Mononuclear cell (primary cell): ENCODE results near the gene CCDC175. TPM values are rescaled to one million over a fixed set of nuclear protein-coding genes. Genes with fewer than 3 reads are reported as not detected.

ENCODE experiments used
- H3K27me3 ChIP-seq: 2 replicates; pipeline ENCODE4 v1.6.0; 2011; ENCODE audit warnings: low read length, control low read depth; ENCODE audit not compliant: insufficient read depth
- H3K4me1 ChIP-seq: 2 replicates; pipeline ENCODE4 v1.5.1; 2011; ENCODE audit warnings: mild to moderate bottlenecking, low read length, control low read depth; ENCODE audit not compliant: insufficient read depth
- H3K4me3 ChIP-seq: 2 replicates; pipeline ENCODE4 v1.5.1; 2011; ENCODE audit warnings: mild to moderate bottlenecking, low read length, moderate library complexity
- H3K9me3 ChIP-seq: 2 replicates; pipeline ENCODE4 v1.5.1; 2011; ENCODE audit warnings: low read depth, mild to moderate bottlenecking, control low read depth, low read length
- total RNA-seq: library from RNA; depleted of rRNA; stranded (reverse); fragments of >200 nt; gene quantifications from one replicate; pipeline ENCODE4 v1.2.3, GENCODE V29; 2012

CCDC175 gene
- total RNA-seq, 1 donor = 0.84 TPM

DNA sequence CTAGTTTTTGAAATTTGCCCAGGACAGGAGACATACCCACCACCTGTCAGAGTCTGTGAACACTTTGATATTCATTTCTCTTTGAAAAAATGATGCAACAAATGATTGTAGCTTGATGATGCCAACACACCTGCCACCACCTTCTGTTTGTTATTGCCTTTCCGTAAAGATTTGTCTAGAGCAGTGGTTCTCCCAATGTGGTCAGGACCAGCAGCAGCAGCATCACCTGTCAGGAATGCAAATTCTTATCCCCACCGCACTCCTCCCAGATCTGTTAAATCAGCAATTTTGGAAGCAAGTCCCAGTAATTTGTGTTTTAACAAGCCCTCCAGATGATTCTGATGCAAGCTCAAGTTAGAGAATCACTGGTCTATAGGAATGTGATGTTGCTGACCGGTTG, 9.9 kb downstream of the CCDC175 start:
- Histone ChIP-seq H3K4me1 (no peaks in the 10 kb centered on the region), H3K27me3 (peaks cover 2% of the 10 kb centered on the region), H3K9me3 (no peaks in the 10 kb centered on the region), H3K4me3 (no peak overlapping the region)

DNA sequence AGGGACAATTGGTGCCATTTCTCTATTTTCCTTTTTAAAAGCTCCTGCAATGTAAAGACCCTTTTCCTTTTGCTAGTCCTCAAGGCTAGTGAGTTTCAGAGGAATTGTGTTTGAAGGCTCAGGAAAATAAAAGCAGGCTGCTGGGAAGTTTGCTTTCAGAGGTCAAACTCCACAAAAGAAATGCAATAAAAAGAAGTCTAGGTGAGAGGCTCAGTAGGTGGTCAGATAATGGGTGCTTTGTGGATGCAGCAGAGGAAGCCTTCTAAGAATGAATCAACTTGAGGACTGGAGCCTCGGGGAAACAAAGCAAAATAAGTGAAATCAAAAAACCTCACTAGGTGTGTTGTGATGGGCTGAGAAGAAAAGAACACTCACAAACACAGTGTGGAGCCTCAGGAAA, 10.3 kb downstream of the CCDC175 start:
- peaks cover 2% of the 10 kb centered on the region for H3K27me3 ChIP-seq
- no peaks in the 10 kb centered on the region for H3K9me3 ChIP-seq
- no peak overlapping the region for H3K4me3 ChIP-seq
- H3K4me1 ChIP-seq = no peaks in the 10 kb centered on the region

DNA sequence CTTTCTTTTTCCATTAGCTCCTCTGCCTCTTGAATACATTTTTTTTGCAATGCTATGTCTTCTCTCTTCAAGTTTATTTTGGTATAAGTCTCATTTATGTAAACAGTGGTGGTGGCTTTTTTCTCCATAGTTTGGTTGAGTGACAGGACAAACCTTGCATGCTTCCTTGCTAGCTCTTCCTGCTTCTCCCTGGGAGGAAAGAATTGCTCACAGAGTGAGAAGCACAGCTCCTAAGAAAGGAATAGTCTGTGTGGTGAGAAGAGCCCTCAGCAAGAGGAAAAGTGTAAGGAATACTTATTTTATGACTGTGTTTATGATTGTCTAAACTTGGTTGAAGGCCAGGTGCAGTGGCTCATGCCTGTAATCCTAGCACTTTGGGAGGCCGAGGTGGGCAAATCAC, 11.5 kb downstream of the CCDC175 start:
- Histone ChIP-seq H3K27me3 (peaks cover 2% of the 10 kb centered on the region), H3K9me3 (no peaks in the 10 kb centered on the region), H3K4me3 (no peak overlapping the region), H3K4me1 (no peaks in the 10 kb centered on the region)

DNA sequence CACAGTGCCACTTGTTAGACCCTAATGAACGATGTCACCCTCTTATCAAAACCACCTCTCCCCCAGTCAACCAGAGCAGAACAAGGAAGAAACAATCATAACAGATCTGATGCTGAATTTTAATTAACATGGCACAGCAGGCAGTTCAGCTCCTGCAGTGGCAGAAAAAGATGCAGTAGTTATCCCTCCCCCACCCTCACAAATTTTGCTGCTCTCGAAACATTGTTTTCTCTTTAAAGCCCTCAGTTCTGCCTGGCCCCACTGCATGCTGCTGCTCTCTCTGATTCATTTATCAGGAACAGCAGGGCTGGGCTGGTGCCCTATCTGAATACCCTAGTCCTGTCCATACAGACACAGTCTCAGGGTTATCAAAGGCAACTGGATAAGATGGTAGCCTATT, 12.2 kb downstream of the CCDC175 start:
- Histone ChIP-seq H3K9me3 (no peaks in the 10 kb centered on the region), H3K27me3 (peaks cover 2% of the 10 kb centered on the region), H3K4me1 (no peaks in the 10 kb centered on the region), H3K4me3 (no peak overlapping the region)

DNA sequence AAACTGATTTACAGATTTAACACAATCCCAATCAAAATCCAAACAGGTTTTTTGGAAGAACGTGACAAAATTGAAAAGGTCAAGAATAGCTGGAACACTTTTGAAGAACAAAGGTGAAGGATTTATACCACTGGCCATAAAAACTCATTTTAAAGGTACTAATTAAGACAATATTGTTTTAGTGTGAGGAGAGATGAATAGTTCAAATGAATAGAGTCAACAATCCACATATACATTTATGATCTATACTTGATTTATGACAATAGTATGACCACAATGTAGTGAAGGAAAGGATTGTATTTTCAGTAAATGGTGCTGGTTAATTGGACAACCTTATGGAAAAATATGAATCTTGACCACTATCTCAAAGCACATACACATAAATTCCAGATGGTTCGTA, 29.3 kb downstream of the CCDC175 start:
- no peaks in the 10 kb centered on the region for H3K9me3 ChIP-seq
- H3K4me3 ChIP-seq = no peak overlapping the region
- no peaks in the 10 kb centered on the region for H3K4me1 ChIP-seq
- H3K27me3 ChIP-seq = peaks cover 3% of the 10 kb centered on the region

DNA sequence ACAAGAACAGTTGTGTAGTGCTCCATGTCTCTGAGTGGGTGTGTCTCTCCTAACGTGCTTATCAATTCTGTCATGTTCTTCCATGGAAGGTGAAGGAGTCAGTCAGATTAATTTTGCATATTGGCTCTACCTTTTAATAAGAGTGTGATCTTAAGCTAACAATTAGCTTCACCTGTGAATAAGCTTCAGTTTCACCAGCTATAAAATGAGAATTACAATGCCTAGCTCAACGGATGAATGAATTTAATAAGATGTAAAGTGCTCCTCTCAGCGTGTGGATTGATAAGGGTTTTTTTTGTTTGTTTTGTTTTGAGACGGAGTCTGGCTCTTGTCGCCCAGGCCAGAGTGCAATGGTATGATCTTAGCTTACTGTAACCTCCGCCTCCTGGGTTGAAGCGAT, 32.7 kb downstream of the CCDC175 start:
- H3K9me3 ChIP-seq = no peaks in the 10 kb centered on the region
- peaks cover 3% of the 10 kb centered on the region for H3K27me3 ChIP-seq
- no peak overlapping the region for H3K4me3 ChIP-seq
- no peaks in the 10 kb centered on the region for H3K4me1 ChIP-seq

DNA sequence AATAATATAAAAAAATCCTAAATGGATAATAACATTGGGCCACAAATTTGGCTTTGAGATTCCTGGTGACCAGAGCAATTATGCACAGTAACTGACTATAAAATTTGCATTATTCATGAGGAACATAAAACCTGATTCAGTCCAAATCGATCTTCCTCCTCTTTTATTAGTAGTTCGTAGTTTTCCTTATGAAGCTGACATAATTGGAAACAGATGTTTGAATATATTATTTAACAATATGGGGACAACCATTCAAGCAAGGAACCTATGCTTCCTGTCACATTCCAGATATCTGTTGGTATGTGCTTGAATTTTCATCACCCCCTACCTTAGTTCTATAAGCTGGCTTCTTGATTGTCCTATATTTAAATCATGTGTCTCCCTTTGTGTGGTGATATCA, 34.9 kb downstream of the CCDC175 start:
- no peaks in the 10 kb centered on the region for H3K4me1 ChIP-seq
- H3K27me3 ChIP-seq = peaks cover 3% of the 10 kb centered on the region
- no peak overlapping the region for H3K4me3 ChIP-seq
- no peaks in the 10 kb centered on the region for H3K9me3 ChIP-seq

DNA sequence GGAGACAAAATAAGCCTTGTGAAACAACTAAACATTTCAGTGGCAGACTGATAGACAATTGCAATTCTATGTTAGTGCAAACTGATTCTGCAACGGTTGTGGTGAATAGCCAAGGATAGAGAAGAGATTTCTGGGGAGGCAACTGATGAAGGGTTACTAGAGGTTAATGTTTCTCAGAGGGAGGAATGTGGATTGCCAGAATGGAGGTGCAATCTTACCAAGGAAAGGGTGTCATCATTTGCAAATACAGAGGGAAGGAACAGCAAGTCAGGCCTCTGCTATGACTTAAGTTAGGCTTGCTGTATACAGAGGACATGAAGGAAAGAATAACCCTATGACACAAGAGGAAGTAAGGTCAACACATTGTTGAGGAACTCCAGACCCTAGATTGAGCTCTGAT, 35.8 kb downstream of the CCDC175 start:
- Histone ChIP-seq H3K27me3 (peaks cover 3% of the 10 kb centered on the region), H3K9me3 (no peaks in the 10 kb centered on the region), H3K4me1 (no peaks in the 10 kb centered on the region), H3K4me3 (no peak overlapping the region)

DNA sequence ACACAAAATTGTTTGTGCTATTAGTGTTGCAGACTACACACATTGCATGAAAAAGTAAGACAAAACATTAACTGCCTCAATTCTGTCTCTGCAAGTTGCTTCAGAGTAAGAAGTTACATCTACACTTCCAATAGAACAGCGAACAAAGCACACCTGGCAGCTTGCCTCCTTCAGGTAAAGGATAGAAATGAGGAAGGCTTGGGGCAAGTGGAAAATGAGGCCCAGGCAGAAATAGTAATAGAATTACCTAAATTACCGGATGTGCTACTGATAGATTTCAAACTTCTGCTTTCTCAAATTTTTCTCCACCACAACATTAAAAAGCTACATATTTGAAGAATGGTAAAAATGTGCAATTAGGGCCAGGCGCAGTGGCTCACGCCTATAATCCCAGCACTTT, 37.7 kb downstream of the CCDC175 start:
- no peaks in the 10 kb centered on the region for H3K9me3 ChIP-seq
- H3K4me3 ChIP-seq = no peak overlapping the region
- H3K4me1 ChIP-seq = no peaks in the 10 kb centered on the region
- peaks cover 3% of the 10 kb centered on the region for H3K27me3 ChIP-seq

DNA sequence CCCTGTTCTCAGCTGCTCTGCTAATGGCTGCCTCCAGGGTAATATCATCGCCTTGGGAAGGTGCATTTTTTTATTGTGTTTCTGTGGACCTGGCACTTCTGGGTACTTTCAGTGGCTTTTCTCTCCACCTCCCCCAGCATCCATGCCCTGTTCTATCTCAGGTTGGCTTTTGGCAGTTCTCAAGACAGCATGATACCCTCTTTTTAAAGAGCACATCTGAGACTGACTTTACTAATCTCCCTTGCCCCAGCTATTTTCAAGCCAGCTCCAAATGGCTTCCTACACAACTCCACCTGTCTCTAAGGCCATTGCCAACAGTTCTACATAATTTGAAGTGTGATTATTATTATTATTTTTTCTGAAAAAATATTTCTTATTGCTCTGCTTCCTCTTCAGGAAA, 39.1 kb downstream of the CCDC175 start:
- Histone ChIP-seq H3K4me1 (no peaks in the 10 kb centered on the region), H3K9me3 (no peaks in the 10 kb centered on the region), H3K27me3 (no peaks in the 10 kb centered on the region), H3K4me3 (no peak overlapping the region)

DNA sequence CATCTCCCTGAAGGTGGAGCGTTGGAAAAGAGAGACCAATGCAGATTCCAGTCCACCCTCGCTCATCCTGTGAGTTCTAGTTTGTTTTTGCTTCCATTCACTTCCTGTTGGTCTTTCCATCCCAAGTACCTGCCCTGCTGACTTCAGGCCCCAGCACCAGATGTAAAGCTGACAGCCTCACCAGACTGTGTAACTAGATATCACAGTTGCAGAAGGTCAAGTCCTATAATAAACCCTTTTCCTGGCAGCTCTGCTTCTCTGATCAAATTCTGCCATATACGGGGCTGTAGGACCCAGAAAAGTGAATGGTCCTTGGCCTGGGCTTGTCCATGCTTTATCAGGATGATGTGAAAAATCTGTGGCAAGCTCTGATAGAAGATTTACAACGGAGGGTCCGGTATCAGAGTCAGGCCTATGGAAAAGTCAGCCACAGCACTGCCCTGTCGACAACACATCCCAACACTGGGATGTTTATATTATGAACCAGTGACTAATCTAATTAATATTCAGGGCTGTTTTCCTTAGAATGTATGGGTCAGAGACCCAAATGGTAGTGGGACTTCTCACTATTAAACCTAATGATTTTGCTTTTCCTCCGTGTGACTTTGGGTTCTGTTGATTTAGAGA, 42.1 kb downstream of the CCDC175 start:
- no peaks in the 10 kb centered on the region for H3K9me3 ChIP-seq
- H3K4me1 ChIP-seq = no peaks in the 10 kb centered on the region
- H3K4me3 ChIP-seq = no peak overlapping the region
- no peaks in the 10 kb centered on the region for H3K27me3 ChIP-seq

DNA sequence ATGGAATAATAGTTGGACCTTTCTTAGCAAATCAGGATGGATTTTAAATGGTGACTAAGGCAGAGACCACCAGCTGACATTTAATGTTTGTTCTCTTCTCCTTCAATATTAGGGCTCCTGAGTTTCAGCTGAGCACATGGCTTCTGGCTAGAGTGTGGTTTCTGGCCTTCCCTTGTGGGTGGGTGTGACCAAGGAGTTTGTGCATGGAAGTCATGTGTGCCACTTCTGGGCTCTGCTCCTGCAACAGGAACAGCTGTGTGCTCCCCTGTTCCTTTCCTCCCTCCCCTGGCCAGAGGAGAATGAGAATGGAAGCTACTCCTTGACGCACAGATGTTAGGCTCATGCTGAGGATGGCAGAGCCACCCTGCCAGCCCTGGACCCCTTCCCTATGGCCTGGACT, 44.2 kb downstream of the CCDC175 start:
- H3K9me3 ChIP-seq = peaks cover 11% of the 10 kb centered on the region
- peaks cover 6% of the 10 kb centered on the region for H3K27me3 ChIP-seq
- no peak overlapping the region for H3K4me3 ChIP-seq
- no peaks in the 10 kb centered on the region for H3K4me1 ChIP-seq

DNA sequence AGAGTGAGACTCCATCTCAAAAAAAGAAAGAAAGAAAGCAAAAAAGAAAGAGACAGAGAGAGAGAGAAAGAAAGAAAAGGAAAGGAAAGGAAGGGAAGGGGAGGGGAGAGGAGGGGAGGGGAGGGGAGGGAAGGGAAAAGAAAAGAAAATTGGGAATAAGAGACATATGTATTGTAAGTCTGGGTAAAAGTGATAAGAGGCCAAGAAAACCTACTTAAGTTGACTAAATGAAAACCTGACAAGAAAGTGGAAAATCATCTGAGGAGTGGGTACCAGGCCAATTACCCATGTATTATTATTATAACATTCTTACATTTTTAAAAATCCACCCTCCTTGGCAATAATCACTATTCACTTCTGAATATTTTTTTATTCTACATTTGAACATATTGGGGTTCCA, 46.3 kb downstream of the CCDC175 start:
- no peak overlapping the region for H3K4me3 ChIP-seq
- H3K27me3 ChIP-seq = peaks cover 6% of the 10 kb centered on the region

DNA sequence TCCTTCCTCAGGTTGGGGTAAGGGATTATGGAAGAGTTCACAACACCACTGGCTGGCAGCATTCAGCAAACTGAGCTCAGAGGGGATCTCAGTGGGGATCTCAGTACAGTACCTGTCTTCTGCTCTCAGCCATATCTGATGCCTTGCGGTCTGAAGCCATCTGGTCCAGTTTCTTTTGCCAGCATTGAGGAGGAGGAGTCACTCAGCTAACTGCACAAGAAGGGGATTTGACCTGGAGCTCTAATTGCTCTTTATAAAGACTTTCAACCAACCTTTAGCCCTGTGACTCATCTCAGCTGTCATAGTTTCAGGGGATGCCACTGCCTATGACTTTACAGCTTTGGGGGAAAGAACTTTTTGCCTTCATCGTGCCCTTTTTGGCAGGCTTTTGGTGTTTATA, 47.4 kb downstream of the CCDC175 start:
- H3K9me3 ChIP-seq = peaks cover 11% of the 10 kb centered on the region
- H3K4me1 ChIP-seq = no peaks in the 10 kb centered on the region
- no peak overlapping the region for H3K4me3 ChIP-seq
- peaks cover 6% of the 10 kb centered on the region for H3K27me3 ChIP-seq

More for the DNA sequence above, 46.3 kb downstream of the CCDC175 start:
- H3K9me3 ChIP-seq = peaks cover 11% of the 10 kb centered on the region
- no peaks in the 10 kb centered on the region for H3K4me1 ChIP-seq

DNA sequence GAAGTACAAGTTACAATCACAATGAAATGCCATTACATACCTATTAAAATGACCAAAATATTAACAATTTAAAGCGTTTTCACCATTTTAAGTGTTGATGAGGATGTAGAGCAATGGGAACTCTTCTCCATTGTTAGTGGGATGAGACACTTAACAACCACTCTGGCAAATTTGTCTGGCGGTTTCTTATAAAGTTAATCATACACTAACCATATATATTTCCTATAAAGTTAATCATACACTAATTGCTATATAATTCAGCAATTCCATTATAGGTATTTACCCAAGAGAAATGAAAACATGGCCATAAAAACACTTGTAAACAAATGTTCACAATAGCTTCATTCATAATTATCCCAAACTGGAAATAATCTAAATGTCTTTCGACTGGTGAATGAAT, 56.4 kb downstream of the CCDC175 start:
- H3K27me3 ChIP-seq = peaks cover 2% of the 10 kb centered on the region
- H3K9me3 ChIP-seq = no peaks in the 10 kb centered on the region
- H3K4me3 ChIP-seq = no peak overlapping the region
- no peaks in the 10 kb centered on the region for H3K4me1 ChIP-seq

DNA sequence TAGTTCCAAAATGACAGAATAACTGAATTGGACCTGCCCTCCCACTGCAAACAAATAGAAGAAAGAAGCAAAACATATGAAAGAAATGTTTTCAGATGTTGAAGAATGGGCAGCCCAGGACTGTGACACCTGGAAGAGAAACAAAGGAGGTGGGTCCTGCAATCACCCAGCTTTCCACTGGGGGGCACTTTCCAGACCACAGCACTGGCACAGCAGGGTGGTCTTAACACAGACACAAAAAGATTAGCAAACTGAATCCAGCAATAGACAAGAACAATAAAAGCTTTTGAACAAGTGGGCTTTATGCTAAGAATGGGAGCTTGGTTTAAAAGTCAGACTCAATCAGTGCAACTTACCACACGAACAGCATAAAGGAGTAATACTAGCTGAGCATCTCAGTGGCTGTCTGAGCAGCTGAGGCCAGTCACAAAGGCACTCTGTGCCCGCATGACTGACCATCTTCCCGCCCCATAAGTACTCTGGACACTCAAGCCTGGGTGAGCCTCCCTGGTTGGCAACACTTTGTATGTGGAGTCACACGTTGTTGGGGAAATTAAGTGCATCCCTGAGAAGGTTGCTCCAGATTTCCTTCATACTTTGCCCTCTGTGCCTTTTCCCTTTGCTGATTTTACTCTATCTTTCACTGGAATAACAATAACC, 64.6 kb downstream of the CCDC175 start:
- Histone ChIP-seq H3K4me1 (no peaks in the 10 kb centered on the region), H3K4me3 (no peak overlapping the region), H3K9me3 (no peaks in the 10 kb centered on the region), H3K27me3 (no peaks in the 10 kb centered on the region)
